MG63 (cell line): Measurements from ENCODE around the gene SEC22A. TPM values are rescaled to one million over a fixed set of nuclear protein-coding genes. Genes with fewer than 3 reads are reported as not detected.

Experiments used
- DNase-seq: peaks from one replicate; pipeline ENCODE4 v3.0.0-alpha.2; 2020
- H3K27me3 ChIP-seq: fragments of 250-450 bp; sonication (Bioruptor Pico); 2 replicates; pipeline ENCODE4 v1.5.1; 2020; ENCODE audit warnings: mild to moderate bottlenecking, moderate library complexity
- H3K36me3 ChIP-seq: fragments of 250-450 bp; sonication (Bioruptor Pico); 2 replicates; pipeline ENCODE4 v1.5.1; 2020; ENCODE audit warnings: mild to moderate bottlenecking, moderate library complexity
- H3K4me3 ChIP-seq: fragments of 250-450 bp; sonication (Bioruptor Pico); 2 replicates; pipeline ENCODE4 v1.5.1; 2020; ENCODE audit warnings: mild to moderate bottlenecking, moderate library complexity
- H3K9me3 ChIP-seq: fragments of 250-450 bp; sonication (Bioruptor Pico); 2 replicates; pipeline ENCODE4 v1.5.1; 2020; ENCODE audit warnings: mild to moderate bottlenecking, moderate library complexity
- total RNA-seq: library from RNA; depleted of rRNA; stranded (reverse); fragments of >200 nt; shearing (Covaris generic); gene quantifications from 2 replicates; pipeline ENCODE4 v1.2.3, GENCODE V29; 2014; ENCODE audit warnings: low replicate concordance

Gene SEC22A
- total RNA-seq, 1 experiment from 2014 or later, result 46.9 TPM

GRCh38 chr3:123301331-123302184 is 99.8 kb downstream of the SEC22A start:
- H3K27me3 ChIP-seq, result peaks cover under 1% of the 10 kb centered on the region; the same call in 1 of the 2 replicates
- no peaks in the 10 kb centered on the region for H3K9me3 ChIP-seq
- DNase-seq, result no peak
- no peaks in the 10 kb centered on the region for H3K36me3 ChIP-seq
- H3K4me3 ChIP-seq, result no peak overlapping the region

DNA sequence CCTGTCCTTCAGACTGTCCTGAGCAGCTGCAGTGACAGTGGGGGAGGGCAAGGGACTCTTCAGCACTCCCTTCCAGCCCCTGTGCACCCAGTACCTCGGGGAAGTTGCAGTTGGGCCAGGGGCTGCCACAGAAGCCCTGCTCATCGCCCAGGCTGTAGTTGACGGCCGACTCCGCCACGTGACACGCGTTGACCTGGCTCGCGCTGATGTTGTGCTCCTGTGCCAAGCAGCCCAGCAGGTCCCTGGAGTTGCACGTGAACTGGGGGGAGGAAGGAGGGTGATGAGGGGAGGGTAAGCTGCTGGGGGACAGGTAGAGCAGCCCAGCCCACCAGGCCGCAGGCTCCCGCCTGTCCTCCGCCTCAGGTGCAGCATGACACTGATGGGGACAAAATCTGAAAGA is 101.2 kb downstream of the SEC22A start:
- H3K36me3 ChIP-seq, result no peaks in the 10 kb centered on the region
- no peak for DNase-seq
- peaks cover 3% of the 10 kb centered on the region; the same call in 1 of the 2 replicates for H3K27me3 ChIP-seq
- H3K4me3 ChIP-seq, result no peak overlapping the region
- H3K9me3 ChIP-seq, result no peaks in the 10 kb centered on the region

GRCh38 chr3:123303976-123304560 is 102.3 kb downstream of the SEC22A start:
- no peak for DNase-seq
- Histone ChIP-seq H3K4me3 (no peak overlapping the region), H3K27me3 (peaks cover 3% of the 10 kb centered on the region; the same call in 1 of the 2 replicates), H3K36me3 (no peaks in the 10 kb centered on the region), H3K9me3 (no peaks in the 10 kb centered on the region)

DNA sequence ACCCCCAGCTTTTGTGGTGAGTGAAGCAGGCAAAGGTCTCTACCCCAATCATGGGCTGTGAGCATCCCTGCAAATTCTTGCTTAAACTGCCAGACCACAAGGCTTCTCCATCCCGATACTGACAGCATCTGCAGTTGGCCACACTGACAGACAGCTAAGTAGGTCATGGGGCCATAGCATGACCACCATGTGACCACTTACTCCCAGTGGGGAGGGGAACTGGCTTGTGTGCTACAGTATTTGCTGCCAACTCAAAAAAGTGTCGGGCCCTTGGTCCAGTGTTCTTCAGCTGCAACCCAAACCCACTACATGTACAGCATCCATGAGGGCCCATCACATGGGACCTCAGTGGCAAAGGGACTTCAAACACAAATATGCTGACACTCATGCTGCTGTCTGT is 103.4 kb downstream of the SEC22A start:
- Histone ChIP-seq H3K27me3 (peaks cover 3% of the 10 kb centered on the region; the same call in 1 of the 2 replicates), H3K9me3 (no peaks in the 10 kb centered on the region), H3K4me3 (no peak overlapping the region), H3K36me3 (no peaks in the 10 kb centered on the region)
- no peak for DNase-seq

GRCh38 chr3:123307064-123307463 is 105.3 kb downstream of the SEC22A start:
- no peaks in the 10 kb centered on the region for H3K9me3 ChIP-seq
- no peak for DNase-seq
- peaks cover 3% of the 10 kb centered on the region; the same call in 1 of the 2 replicates for H3K27me3 ChIP-seq
- H3K36me3 ChIP-seq, result no peaks in the 10 kb centered on the region
- no peak overlapping the region for H3K4me3 ChIP-seq

DNA sequence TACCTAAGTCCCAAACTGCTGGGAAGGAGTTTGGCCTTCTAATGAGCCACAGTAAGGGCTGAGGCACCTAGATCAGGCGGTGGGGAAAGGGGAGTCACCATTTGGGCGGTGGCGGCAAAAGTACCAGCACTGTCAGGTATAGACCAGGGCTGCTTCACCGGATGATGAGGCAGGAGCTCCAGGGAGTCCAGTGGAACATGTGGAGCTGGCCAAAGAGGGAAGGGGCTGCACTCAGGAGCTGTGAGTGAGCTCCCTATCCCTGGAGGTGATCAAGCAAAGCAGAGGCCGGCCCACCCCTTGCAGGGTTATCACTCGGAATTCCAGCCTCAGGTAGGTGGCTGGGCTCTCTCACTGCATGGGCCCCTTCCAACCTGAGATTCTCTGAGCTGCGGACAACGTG is 108.4 kb downstream of the SEC22A start:
- H3K4me3 ChIP-seq, result no peak overlapping the region
- no peaks in the 10 kb centered on the region for H3K36me3 ChIP-seq
- peaks cover 17% of the 10 kb centered on the region for H3K27me3 ChIP-seq
- no peaks in the 10 kb centered on the region for H3K9me3 ChIP-seq
- no peak for DNase-seq

GRCh38 chr3:123310741-123311140 is 109.0 kb downstream of the SEC22A start:
- no peaks in the 10 kb centered on the region for H3K9me3 ChIP-seq
- DNase-seq, result no peak
- no peaks in the 10 kb centered on the region for H3K36me3 ChIP-seq
- no peak overlapping the region for H3K4me3 ChIP-seq
- H3K27me3 ChIP-seq, result peaks cover 22% of the 10 kb centered on the region

DNA sequence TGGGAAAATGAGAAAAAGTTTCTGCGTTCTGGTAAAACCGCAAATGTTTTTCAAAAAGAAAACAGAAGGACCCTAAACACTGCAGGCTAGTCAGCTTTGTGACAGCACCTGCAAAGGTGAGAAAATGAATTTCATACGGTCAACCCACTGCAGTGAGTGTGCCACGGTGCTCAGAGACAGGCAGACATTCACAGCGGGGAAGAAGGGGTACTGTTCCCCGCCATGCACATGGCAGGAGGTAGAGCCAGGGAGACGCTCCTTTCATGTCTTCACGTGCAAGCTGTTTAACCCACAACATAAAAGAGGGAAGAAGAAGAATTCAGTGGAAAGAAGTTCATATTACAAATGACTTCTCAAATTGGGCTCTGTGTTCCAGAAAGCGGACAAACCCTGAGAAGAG is 109.5 kb downstream of the SEC22A start:
- no peak for DNase-seq
- H3K27me3 ChIP-seq, result peaks cover 27% of the 10 kb centered on the region
- no peaks in the 10 kb centered on the region for H3K36me3 ChIP-seq
- H3K4me3 ChIP-seq, result no peak overlapping the region
- H3K9me3 ChIP-seq, result no peaks in the 10 kb centered on the region

- Histone ChIP-seq H3K4me3 (no peak overlapping the region), H3K27me3 (peaks cover 33% of the 10 kb centered on the region), H3K36me3 (no peaks in the 10 kb centered on the region), H3K9me3 (no peaks in the 10 kb centered on the region)
- DNase-seq, result no peak
Observed at GRCh38 chr3:123312331-123313265, 110.9 kb downstream of the SEC22A start.

GRCh38 chr3:123313889-123314288 is 112.1 kb downstream of the SEC22A start:
- no peaks in the 10 kb centered on the region for H3K36me3 ChIP-seq
- H3K9me3 ChIP-seq, result no peaks in the 10 kb centered on the region
- H3K27me3 ChIP-seq, result peaks cover 35% of the 10 kb centered on the region
- H3K4me3 ChIP-seq, result no peak overlapping the region
- no peak for DNase-seq

GRCh38 chr3:123314359-123315270 is 112.9 kb downstream of the SEC22A start:
- H3K9me3 ChIP-seq, result no peaks in the 10 kb centered on the region
- no peak overlapping the region for H3K4me3 ChIP-seq
- H3K36me3 ChIP-seq, result no peaks in the 10 kb centered on the region
- DNase-seq, result no peak
- peaks cover 35% of the 10 kb centered on the region for H3K27me3 ChIP-seq

GRCh38 chr3:123315271-123315595 is 113.5 kb downstream of the SEC22A start:
- Histone ChIP-seq H3K27me3 (peaks cover 40% of the 10 kb centered on the region), H3K36me3 (no peaks in the 10 kb centered on the region), H3K4me3 (no peak overlapping the region), H3K9me3 (no peaks in the 10 kb centered on the region)
- DNase-seq, result no peak

GRCh38 chr3:123317716-123318115 is 116.0 kb downstream of the SEC22A start:
- Histone ChIP-seq H3K9me3 (no peaks in the 10 kb centered on the region), H3K27me3 (peaks cover 42% of the 10 kb centered on the region), H3K4me3 (no peak overlapping the region), H3K36me3 (no peaks in the 10 kb centered on the region)
- DNase-seq, result no peak

- no peaks in the 10 kb centered on the region for H3K36me3 ChIP-seq
- H3K4me3 ChIP-seq, result no peak overlapping the region
- no peaks in the 10 kb centered on the region for H3K9me3 ChIP-seq
- H3K27me3 ChIP-seq, result peaks cover 42% of the 10 kb centered on the region
- no peak for DNase-seq
Observed at GRCh38 chr3:123318374-123318773, 116.6 kb downstream of the SEC22A start.

GRCh38 chr3:123319760-123320159 is 118.0 kb downstream of the SEC22A start:
- H3K27me3 ChIP-seq, result peaks cover 31% of the 10 kb centered on the region
- H3K4me3 ChIP-seq, result no peak overlapping the region
- DNase-seq, result no peak
- H3K9me3 ChIP-seq, result no peaks in the 10 kb centered on the region
- no peaks in the 10 kb centered on the region for H3K36me3 ChIP-seq

- no peak for DNase-seq
- H3K36me3 ChIP-seq, result no peaks in the 10 kb centered on the region
- peaks cover 28% of the 10 kb centered on the region for H3K27me3 ChIP-seq
- no peak overlapping the region for H3K4me3 ChIP-seq
- H3K9me3 ChIP-seq, result no peaks in the 10 kb centered on the region
Observed at GRCh38 chr3:123320221-123320620, 118.5 kb downstream of the SEC22A start.
